Measurements from ENCODE around the gene PPFIA2.

PPFIA2 gene

DNA sequence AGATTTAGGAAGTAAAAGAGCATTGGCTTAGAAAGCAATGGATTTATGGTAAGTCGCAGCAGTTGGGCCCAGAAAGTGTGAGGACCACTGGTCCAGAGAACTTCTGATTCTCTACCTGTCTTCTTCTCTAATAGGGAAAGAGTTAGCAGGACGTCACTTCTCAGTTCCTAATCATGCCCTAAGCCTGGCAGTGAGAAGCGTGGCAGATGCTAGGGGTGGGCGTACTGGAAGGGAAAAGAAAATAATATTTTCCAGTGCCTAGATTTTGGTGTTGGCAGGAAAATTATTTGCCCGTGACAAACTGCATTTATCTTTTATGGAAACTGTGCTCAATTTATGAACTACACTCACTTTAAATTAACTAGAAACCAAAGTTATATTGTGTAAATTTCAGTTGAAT is 212.3 kb downstream of the PPFIA2 start:
- no peak for DNase-seq (ENCODE audit: low read depth in 2 of 2)

DNA sequence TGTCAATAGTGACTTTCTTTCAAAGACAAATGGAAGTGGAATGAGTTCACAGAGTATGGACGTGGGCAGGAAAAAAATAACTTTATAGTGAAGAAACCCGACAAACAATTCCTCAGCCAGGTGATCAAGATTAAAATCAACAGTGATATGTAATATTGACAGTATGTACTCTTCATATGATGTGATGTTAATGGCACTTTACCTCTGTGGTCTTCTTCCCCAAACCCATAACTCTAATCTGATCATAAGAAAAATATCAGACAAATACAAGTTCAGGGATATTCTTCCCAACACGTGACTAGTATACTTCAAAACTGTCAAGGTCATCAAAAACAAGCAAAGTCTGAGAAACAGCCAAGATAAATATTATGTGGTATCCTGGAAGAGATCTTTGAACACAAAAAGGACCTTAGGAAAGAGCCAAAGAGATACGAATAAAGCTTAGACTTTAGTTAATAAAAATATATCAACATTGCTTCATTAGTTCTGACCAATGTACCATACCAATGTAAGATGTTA is 215.5 kb downstream of the PPFIA2 start:
- no peak for DNase-seq (ENCODE audit: low read depth in 2 of 2)

DNA sequence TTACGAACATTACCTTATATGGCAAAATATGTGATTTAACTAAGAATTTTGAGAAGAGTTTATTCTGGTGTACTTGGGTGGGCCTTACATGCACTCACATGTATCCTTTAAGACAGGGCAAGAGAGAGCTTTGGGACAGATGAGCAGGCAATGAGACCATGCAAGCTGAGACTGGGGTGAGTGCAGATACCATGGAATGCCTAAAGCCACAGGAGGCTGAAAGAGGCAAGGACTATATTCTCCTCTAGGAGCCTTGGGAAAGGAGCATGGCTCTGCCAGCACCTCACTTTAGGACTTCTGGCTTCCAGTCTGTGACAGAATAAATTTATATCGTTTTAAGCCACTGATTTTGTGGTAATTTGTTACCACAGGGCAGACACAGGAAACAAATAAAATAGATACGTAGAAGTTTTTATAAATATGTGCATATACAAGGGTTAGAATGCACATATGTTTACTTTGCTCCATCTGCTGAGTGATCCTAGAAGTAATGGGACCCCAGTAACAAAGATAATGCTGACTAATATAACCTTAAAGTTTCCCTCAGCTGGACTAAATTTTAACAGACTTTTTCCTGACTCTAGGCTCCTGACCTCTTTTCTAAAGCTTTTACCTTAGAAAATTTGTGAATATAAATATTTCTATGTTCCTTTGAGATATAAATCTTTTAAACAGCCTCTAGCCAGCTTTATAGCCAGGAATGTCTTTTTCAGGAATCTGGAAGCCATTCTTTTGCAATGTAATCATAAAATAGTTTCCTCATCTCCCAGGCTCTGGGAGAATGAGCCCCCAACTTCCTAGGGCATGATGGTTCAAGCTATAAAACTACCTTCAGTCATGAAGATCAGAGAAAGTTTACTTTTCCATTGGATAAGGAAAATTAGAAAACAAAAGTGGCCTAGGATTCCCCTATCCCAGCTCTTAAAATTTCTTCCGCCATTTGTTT is 216.8 kb downstream of the PPFIA2 start:
- no peak for DNase-seq (ENCODE audit: low read depth in 2 of 2)

DNA sequence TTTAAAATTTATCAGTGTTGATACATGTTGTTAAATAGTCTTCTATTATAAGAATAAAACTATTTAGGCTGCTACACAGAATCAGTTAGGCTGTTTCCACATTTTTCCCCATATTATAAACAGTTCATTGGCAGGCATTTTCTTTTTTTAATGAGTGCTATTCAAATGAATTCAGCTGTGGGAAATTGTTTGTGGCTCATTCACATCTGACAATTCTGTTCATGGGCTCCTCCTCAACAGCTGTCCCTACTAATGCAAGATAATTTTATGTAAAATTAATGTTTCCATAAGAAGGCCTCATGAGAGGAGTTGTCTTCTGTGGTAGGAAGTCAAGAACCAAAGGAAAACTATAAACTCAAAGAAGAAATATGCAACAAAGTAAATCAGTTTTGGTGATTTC is 218.0 kb downstream of the PPFIA2 start:
- no peak for DNase-seq (ENCODE audit: low read depth in 2 of 2)

DNA sequence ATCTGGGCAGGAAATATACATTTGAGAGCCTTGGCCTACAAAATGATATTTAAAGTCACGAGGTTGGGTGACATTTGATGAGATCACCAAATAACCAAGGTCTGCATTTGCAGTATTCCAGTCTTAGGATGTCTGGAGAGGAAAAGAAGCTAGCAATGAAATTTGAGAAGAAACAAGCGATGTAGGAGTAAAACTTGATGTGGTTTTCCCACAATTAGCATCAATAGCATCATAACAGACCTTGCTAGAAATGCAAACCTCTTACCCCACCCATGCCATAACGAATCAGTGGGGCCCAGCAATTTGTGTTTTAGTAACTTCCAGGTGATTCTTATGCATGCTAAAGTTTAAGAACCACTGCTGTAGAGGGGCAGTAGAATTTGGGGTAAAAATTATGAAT is 219.9 kb downstream of the PPFIA2 start:
- no peak for DNase-seq (ENCODE audit: low read depth in 2 of 2)

DNA sequence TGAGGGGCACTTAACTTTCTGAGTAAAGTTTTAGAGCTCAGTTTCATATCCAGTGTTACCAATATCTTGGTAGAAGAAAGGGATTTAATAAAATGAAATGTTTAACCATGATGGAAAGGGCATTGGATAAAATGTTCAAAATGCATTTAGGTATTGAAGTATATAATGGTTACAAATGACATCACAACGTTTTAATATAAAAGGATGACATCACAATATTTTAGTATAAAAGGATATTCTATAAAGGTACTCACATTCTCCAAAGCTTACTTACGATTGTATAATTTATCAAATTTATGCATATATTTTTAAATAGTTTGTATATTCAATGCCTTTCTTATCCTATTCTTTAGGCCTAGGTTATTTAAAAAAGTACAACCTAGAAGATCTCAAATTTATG is 226.1 kb downstream of the PPFIA2 start:
- DNase-seq (ENCODE audit: low read depth in 2 of 2), result no peak

DNA sequence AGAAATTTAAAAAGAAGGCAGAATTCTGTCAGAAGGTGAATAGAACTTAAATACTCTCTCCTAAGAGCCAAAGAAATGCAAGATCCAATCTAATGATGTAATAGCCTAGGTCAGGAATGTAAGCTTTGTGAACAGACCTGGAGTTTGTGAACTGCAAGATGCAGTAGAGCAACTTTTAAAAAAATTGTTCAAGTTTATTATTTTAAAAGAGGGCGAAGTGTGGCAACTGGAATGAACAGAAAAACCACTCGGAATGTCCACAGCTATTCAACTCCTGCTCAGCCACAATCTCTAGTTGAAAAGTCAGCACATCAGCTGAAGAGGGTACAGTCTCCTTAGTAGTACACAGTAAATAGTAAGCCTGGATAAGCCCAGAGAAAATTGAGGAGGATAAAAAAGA is 228.8 kb downstream of the PPFIA2 start:
- no peak for DNase-seq (ENCODE audit: low read depth in 2 of 2)

DNA sequence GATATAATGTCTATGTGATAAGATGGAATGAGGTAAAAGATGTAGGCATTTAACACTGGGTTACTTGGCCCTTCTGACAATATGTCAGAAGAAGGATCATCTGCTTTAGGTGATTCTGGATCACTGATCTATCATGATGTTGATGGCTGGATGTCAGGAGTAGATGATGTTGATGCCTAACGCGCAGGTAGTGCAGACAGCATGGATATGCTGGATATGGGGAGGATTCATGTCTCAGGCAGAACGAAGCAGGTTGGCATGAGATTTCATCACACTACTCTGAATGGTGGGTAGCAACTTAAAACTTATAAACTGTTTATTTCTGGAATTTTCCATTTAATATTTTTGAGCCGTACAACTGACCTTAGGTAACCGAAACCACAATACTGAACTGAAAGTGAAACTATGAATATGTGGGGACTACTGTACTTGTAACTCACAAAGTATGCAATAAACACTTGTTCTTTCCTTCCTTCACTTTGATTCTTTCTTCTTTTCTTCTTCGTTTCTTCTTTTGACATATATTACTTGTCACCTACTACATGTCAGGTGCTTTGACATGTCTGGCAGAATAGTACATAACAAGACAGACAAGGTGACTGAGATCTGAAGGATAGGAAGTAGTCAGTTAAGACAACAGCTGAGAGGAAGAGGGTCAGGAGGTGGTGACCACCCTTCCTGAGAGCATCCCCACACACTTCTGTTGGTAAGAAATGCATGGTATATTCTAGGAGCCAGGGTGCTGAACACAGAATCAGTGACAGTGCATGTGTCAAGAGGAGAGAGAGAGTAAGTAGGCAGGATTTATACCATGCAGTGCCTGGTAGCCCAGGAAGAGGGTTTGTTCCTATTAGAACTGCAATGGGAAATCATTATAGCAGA is 238.8 kb downstream of the PPFIA2 start:
- DNase-seq (ENCODE audit: low read depth in 2 of 2), result no peak

DNA sequence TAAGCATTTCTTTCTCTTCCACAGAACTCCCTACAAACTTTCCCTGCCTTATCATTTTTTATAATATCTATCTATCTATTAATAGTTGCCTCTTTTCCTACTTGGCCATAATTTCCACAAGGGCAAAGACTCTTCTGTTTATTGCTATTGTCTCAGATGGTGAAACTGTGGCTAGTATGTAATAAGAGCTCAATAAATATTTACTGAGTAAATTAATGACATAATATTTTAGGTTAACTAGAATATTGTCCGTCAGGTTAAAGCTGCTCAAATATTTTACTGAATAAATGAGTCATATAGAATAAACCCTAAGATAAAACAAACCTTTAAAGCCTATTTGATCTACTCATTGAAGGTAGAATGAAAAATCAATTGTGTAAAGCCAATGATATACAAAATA is 240.5 kb downstream of the PPFIA2 start:
- no peak for DNase-seq (ENCODE audit: low read depth in 2 of 2)

DNA sequence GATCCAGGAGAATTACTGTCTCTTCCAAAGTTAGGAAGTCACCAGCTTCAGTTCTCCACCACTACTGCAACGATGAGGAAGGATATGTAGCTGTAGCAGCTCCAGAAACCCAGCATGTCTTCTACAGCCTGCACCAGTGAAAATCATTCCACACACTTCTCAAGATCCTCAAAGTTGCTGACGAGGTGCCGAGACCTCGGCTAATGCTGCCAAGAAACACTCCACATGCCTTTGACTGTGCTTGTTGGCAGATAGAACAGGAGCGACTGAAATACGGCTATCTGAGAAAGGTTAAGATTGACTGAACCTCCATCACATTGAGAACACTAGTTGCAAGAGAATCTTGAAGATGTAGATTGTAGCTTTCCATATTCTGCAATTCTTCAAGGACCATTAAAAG is 241.9 kb downstream of the PPFIA2 start:
- no peak for DNase-seq (ENCODE audit: low read depth in 2 of 2)

DNA sequence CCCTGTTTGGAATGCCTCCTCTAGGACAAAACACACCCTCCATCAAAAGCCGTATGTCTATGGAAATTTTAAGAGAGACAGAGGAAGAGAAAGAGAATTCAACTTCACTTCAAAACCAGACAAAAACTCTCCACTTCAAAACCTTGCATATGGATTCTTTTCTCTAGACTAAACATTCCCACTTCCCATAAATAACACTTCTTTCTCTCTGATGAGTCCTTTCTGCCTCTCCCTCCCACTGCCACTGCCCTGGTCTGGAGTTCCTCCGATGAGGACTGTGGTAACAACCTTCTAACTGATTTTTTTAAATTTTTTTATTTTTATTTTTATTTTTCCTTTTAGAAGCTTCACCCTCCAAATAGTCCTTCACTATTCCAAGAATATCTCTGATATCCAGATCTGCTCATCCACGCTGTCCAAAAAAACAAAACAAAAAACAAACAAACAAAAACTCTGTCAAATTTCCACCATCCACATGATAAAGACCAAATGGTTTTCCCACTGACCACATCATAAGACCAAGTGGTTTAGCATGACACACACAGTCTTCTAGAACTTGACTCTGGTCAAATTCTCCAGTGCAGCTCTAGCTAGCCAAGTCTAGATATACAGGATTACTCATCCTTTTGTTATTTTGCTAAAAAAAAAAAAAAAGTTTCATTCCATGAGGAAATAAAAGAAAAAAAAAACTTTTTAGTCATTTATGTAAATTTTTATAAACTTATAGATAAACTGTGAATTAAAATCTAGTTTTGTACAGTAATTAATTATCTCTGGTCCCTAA is 256.0 kb downstream of the PPFIA2 start:
- no peak for DNase-seq (ENCODE audit: low read depth in 2 of 2)

DNA sequence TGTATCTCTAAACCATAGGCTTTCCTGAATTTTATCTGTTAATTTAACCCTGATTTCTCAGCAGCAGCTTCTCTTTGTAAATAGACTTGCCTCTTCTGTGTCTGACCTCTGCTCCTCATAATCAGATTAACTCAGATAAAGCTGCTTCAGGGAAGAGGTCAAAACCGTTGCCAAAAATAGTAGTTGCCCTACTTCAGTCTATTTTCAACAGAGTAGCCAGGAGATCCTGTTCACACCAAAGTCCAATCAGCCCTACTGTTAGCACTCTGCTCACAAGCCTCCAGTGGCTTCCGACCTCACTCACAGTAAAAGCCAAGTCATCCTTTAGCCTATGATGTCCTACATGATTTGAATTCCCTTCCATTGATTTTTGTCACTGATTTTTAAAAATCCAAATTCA is 258.4 kb downstream of the PPFIA2 start:
- no peak for DNase-seq (ENCODE audit: low read depth in 2 of 2)

DNA sequence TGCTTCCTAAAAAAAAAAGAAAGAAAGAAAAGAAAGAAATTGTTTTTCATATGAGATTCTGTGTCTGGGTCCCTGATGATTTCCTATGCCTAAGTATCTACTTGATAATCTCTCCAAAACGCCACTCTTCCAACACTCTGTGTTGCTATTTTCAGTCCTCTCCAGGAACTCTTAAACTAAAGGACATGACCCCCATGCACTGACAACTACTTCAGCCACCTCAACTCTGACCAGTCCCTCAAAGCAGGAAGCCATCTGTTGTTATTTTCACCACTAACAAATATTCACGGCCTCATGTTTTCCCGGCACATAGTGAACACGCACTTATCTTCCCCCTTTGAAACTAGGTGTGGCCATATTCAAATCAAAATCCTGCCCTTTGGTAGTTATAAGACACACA is 259.3 kb downstream of the PPFIA2 start:
- no peak for DNase-seq (ENCODE audit: low read depth in 2 of 2)

DNA sequence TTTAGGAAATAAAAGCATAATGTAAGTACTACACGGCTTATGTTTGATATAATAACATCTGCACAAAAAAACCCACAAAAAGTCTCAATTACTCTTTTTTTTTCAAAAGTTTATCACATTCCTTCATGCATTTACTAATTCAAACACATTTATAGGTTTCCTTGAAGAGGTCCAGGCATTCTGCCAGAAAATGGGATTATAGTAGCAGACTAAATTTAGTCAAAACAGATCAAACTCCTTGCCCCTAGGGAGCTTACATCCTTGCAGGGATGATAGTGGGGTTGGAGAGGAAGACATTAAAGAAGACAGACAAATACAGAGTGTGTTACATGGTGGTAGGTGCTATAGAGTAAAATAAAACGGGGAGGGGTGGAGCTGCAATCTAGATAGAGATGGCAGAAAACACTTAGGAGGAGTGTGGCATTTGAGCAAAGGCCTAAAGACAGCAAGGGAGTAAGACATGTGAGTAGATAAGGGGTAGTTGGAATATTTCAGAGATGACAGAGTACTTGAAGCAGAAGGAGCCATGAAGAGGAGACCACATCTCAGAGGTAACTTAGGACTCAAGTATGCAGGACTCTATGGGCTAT is 266.9 kb downstream of the PPFIA2 start:
- no peak for DNase-seq (ENCODE audit: low read depth in 2 of 2)

DNA sequence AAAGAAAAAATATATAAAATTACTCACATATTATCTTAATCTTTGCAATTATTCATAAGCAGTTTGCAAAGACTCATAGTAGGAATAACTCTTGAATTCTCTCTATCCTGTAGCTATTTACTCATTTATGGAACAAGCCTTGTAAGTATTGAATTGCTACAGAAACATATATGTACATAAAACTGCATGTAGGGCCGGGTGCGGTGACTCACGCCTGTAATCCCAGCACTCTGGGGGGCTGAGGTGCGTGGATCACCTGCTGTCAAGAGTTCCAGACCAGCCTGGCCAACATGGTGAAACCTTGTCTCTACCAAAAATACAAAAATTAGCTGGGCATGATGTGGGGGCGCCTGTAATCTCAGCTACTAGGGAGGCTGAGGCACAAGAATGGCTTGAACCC is 286.2 kb downstream of the PPFIA2 start:
- DNase-seq (ENCODE audit: low read depth in 2 of 2), result no peak

DNA sequence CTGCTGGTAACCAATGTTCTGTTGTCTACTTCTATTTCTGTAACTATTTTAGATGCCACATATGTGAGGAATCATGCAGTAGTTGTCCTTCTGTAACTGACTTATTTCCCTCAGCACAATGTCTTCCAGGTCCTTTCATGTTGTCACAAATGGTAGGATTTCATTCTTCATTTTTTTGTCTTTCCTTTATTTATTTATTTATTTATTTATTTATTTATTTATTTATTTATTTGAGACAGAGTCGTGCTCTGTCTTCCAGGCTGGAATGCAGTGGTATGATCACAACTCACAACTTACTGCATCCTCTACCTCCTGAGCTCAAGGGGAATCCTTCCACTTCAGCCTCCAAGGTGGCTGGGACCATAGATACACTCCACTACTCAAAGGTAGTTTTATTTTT is 288.2 kb downstream of the PPFIA2 start:
- no peak for DNase-seq (ENCODE audit: low read depth in 2 of 2)

DNA sequence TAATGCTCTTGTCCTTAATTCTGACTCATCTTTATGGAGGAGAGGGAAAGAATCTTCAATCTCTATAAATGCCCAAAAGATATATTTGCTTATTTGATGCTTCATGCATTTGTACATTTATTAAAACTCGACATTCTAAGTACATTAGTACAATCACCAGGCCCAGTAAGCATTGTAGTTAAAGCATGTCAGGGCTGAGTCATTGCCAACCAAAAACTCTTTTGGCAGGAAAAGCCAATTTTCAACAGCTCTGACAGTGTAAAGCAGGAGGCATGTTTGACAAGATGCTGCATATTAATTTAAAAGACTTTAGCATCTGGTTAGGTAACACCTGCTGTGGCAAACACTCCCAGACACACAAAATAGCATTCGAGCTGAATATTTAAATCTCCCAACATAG is 290.9 kb downstream of the PPFIA2 start:
- DNase-seq (ENCODE audit: low read depth in 2 of 2), result no peak

DNA sequence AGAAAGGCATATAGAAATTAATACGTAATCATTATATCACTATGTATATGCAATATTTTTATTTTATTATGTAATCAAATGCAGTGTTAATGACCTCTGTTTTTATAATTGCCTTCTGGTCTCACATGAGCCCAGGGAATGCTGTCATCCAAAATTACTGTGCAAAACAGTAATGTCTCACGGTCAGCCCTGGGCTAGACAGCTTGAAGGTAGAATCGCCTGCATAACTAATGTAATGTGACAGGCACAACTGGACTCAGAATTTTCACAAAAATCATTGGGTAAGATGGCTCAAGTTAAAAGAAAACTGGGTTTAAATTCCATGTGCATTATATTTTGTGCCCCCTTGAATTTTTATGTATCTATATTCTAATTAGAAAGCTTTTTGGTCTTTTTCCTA is 293.3 kb downstream of the PPFIA2 start:
- DNase-seq (ENCODE audit: low read depth in 2 of 2), result no peak

DNA sequence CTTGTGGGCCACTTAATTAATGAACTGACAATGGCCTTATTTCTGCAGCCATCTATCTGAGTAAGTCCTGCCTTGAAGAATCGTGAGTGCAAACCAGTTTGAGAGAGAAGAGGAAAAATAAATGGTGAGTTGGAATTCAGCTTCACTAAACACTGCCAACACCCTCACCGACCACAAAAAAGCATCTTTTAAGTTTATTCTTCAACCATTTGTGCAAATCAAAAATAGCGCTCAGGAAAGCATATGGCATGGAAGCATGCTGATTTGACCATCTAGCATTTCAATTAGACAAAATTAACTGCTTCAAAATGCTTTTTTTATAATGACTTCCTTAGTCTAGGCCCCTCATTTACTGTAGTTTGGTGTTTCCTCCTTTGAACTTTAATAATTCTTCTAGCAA is 294.0 kb downstream of the PPFIA2 start:
- no peak for DNase-seq (ENCODE audit: low read depth in 2 of 2)

DNA sequence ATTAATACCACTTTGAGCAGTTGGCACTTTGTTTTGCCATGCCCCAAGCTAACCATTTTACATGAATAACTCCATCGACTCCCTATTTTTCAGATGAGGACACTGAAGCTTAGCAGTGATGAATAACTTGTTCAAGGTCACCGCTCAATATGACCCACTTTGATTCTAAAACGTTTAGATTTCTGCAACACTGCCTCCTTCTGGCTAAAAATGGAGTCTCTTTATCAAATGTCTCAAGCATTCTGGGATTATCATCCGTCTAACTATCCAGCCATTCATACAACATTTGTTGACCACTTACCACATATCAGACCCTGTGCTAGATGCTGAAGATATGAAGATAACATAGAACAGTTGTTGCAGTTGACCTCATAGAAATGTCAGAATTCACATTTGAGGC is 298.0 kb downstream of the PPFIA2 start:
- no peak for DNase-seq (ENCODE audit: low read depth in 2 of 2)

DNA sequence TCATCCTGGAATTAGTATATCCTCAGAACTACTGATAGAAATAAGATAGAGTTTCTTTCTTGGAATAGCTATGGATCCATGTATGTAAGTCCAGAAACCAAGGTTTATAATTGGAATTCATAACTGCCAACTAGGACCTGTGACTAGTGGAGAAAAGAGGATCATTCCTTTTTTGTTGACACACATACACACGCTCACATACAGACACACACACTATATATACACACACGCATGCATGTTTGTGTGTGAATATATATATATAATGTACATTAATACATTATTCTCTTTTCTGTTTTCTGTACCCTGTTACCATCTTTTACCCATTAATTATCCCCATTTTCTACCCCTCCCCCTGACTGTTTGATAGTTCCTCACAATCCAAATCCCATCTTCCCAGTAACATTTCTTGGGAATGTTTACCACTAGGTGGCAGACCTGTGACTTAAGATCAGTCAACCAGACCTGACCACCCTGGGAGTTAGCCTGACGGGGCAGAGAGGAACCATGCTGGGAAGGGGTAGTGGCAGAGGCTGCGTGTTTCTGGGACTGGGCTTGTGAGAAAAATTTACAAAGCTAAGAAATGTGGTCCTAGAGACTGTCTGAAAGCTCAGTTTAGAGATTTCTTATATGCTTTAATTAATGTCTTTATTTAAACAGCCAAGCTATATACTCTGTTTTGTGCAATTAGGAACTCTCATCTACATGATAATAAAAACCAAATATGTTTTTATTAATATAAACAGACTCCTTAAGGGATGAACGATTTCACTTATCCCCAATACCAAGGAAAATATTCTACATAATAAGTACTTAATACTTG is 308.0 kb downstream of the PPFIA2 start:
- DNase-seq (ENCODE audit: low read depth in 2 of 2), result no peak

Measured in activated CD4-positive, alpha-beta T cell treated with anti-CD3 and anti-CD28 coated beads for 24 hours (primary cell).